CMK (cell line): Measurements from ENCODE around the gene INTS6L.
"Not testable (repeated sequence)": the region's sequence is repeated elsewhere in the genome, so short reads cannot be mapped to it uniquely, and the experiment has no call there.

Experiments
- DNase-seq: peaks from one replicate; pipeline ENCODE4 v3.0.0-alpha.2; 2010; ENCODE audit warnings: low read depth

INTS6L gene

GRCh38 chrX:135522878-135523693 lies 2.6 kb downstream of the INTS6L start:
- no peak for DNase-seq

- no peak for DNase-seq
Measured at GRCh38 chrX:135528254-135528653, 7.8 kb downstream of the INTS6L start.

GRCh38 chrX:135528756-135529155 lies 8.3 kb downstream of the INTS6L start:
- no peak for DNase-seq

GRCh38 chrX:135530097-135530496 lies 9.6 kb downstream of the INTS6L start:
- DNase-seq = no peak

GRCh38 chrX:135531813-135532212 lies 11.4 kb downstream of the INTS6L start:
- no peak for DNase-seq

GRCh38 chrX:135535077-135535940 lies 14.8 kb downstream of the INTS6L start:
- no peak for DNase-seq

GRCh38 chrX:135536877-135537276 lies 16.4 kb downstream of the INTS6L start:
- DNase-seq = no peak

GRCh38 chrX:135541351-135541750 lies 20.9 kb downstream of the INTS6L start:
- DNase-seq = no peak

- DNase-seq = no peak
Measured at GRCh38 chrX:135543172-135543571, 22.7 kb downstream of the INTS6L start.

GRCh38 chrX:135543924-135544323 lies 23.5 kb downstream of the INTS6L start:
- DNase-seq = no peak

GRCh38 chrX:135544338-135544948 lies 24.0 kb downstream of the INTS6L start:
- DNase-seq = no peak

- DNase-seq = no peak
Measured at GRCh38 chrX:135547767-135548166, 27.3 kb downstream of the INTS6L start.

- DNase-seq = no peak
Measured at GRCh38 chrX:135549519-135549918, 29.1 kb downstream of the INTS6L start.

- no peak for DNase-seq
Measured at GRCh38 chrX:135556055-135556454, 35.6 kb downstream of the INTS6L start.

- DNase-seq = peak; percentile 17
Measured at GRCh38 chrX:135557344-135557743, 36.9 kb downstream of the INTS6L start.

GRCh38 chrX:135572436-135572835 lies 52.0 kb downstream of the INTS6L start:
- DNase-seq = no peak

GRCh38 chrX:135581496-135581895 lies 61.0 kb downstream of the INTS6L start:
- no peak for DNase-seq

- DNase-seq = no peak
Measured at GRCh38 chrX:135585153-135585552, 64.7 kb downstream of the INTS6L start.

- no peak for DNase-seq
Measured at GRCh38 chrX:135591871-135592270, 71.4 kb downstream of the INTS6L start.

GRCh38 chrX:135594049-135594448 lies 73.6 kb downstream of the INTS6L start:
- DNase-seq = not testable (repeated sequence)

- DNase-seq = not testable (repeated sequence)
Measured at GRCh38 chrX:135594453-135594852, 74.0 kb downstream of the INTS6L start.

GRCh38 chrX:135595543-135595942 lies 75.1 kb downstream of the INTS6L start:
- no peak for DNase-seq

- peak; percentile 9 for DNase-seq
Measured at GRCh38 chrX:135596495-135596894, 76.0 kb downstream of the INTS6L start.
